Measurements from ENCODE around the gene TLCD4.

DNA sequence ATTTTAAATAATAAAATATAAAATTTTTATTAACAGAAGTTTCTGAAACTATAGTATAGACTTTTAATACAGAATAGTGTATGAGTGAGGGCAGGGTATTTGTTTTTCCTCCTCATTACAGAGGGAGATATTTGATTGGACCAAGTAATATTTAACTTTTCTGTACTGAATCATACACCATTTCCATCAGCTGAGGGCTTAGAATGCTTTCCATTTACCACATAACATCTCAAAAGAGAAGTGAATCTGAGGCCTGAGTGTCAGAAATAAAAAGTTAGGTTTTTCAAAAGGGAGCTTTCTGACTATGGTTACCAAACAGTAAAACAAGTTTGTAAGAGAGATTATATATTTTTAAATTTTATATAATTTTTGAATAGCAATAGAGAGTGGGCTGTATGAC is 29.5 kb downstream of the TLCD4 start:
- TF ChIP-seq EZH2 (IDR thresholded peaks at IDR 0.05; ENCODE audit: borderline replicate concordance, low read length): no peak
- TF ChIP-seq, protein P1, sequence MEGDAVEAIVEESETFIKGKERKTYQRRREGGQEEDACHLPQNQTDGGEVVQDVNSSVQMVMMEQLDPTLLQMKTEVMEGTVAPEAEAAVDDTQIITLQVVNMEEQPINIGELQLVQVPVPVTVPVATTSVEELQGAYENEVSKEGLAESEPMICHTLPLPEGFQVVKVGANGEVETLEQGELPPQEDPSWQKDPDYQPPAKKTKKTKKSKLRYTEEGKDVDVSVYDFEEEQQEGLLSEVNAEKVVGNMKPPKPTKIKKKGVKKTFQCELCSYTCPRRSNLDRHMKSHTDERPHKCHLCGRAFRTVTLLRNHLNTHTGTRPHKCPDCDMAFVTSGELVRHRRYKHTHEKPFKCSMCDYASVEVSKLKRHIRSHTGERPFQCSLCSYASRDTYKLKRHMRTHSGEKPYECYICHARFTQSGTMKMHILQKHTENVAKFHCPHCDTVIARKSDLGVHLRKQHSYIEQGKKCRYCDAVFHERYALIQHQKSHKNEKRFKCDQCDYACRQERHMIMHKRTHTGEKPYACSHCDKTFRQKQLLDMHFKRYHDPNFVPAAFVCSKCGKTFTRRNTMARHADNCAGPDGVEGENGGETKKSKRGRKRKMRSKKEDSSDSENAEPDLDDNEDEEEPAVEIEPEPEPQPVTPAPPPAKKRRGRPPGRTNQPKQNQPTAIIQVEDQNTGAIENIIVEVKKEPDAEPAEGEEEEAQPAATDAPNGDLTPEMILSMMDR (conservative IDR thresholded peaks at IDR 0.05 in 1 of 2, IDR thresholded peaks at IDR 0.05 in 1 of 2; ENCODE audit: extremely low read depth in 1 of 2, insufficient read depth in 1 of 2, low read depth in 1 of 2, low read length in 2 of 2): no peak
